ENCODE data around the gene TCFL5.

TCFL5 gene

DNA sequence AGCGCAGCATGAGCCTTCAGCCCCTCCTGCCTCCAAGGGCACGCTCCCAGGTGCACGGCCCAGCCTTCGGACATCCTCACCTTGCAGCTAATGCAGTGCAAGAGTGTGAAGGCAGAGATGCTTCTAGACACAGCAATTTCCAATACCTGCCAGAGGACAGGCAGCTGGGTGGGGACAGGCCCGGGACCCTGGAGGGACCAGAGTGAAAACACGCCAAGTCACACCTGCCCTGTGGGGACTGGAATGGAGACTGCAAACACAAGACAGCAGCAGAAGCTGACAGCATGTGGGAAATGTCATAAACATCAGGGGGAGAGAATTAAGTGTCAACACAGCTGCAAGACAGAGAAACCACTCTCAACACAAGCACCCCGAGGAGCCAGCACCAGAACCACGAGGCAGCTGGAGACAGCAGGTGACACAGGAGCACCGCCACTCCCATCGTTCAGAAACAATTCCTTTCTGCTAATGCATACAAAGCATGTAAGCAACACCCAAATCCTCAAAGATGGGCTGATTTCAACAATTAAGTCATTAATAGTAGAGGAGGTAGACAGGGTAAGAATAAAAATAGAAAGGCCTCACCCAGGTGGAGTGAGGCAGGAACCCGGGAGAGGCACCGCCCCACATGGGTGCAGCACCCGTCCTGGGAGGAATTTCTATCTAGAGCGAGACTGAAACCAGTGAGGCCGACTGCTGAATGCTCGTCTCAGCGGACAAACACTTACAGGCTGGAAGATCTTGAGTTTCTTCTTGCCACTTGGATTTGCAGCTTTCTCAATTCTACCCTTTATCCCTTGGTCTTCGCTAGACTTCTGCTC, 47.6 kb upstream of the TCFL5 start:
- H3K9me3 ChIP-seq (replicated peaks; ENCODE audit: insufficient read depth, low read length) = no peaks in the 10 kb centered on the region
- H3F3A ChIP-seq (ENCODE audit: insufficient read depth, low read length) = no peaks in the 10 kb centered on the region
- peaks cover 23% of the 10 kb centered on the region for H4K20me1 ChIP-seq (ENCODE audit: insufficient read depth, low read length)
- peaks cover 68% of the 10 kb centered on the region for H3K79me2 ChIP-seq (ENCODE audit: low read length)
- no peak overlapping the region for H3K9ac ChIP-seq (ENCODE audit: low read length)
- H3K4me1 ChIP-seq (ENCODE audit: low read length) = no peaks in the 10 kb centered on the region
- no peak overlapping the region for H3K4me3 ChIP-seq (ENCODE audit: low read length)
- no peaks in the 10 kb centered on the region for H3K9me2 ChIP-seq (replicated peaks; ENCODE audit: insufficient read depth, low read length)
- no peaks in the 10 kb centered on the region for H3K27me3 ChIP-seq (replicated peaks; ENCODE audit: insufficient read depth, low read length)
- peaks cover 30% of the 10 kb centered on the region for H3K36me3 ChIP-seq (replicated peaks; ENCODE audit: insufficient read depth, low read length)
- H2AFZ ChIP-seq (ENCODE audit: low read length) = no peak overlapping the region
- no peak for TF ChIP-seq EZH2phosphoT487 (IDR thresholded peaks at IDR 0.05; ENCODE audit: low read length)
- TF ChIP-seq CTCF (IDR thresholded peaks at IDR 0.05; ENCODE audit: low read length) = no peak
- TF ChIP-seq EZH2 (optimal IDR thresholded peaks at IDR 0.05; ENCODE audit: low read depth, low read length) = no peak
- no peak for DNase-seq
- no peak overlapping the region for H3K27ac ChIP-seq (ENCODE audit: low read length)
- no peak overlapping the region for H3K4me2 ChIP-seq (ENCODE audit: low read depth, low read length)

- Histone ChIP-seq H2AFZ (ENCODE audit: low read length) (no peak overlapping the region), H3K27ac (ENCODE audit: low read length) (no peak overlapping the region), H3K79me2 (ENCODE audit: low read length) (peaks cover 57% of the 10 kb centered on the region), H3K9me3 (replicated peaks; ENCODE audit: insufficient read depth, low read length) (no peaks in the 10 kb centered on the region), H3K4me3 (ENCODE audit: low read length) (no peak overlapping the region), H3F3A (ENCODE audit: insufficient read depth, low read length) (no peaks in the 10 kb centered on the region), H3K4me1 (ENCODE audit: low read length) (no peaks in the 10 kb centered on the region), H3K9ac (ENCODE audit: low read length) (no peak overlapping the region), H3K36me3 (replicated peaks; ENCODE audit: insufficient read depth, low read length) (peaks cover 38% of the 10 kb centered on the region), H3K4me2 (ENCODE audit: low read depth, low read length) (no peak overlapping the region), H3K9me2 (replicated peaks; ENCODE audit: insufficient read depth, low read length) (no peaks in the 10 kb centered on the region), H4K20me1 (ENCODE audit: insufficient read depth, low read length) (peaks cover 10% of the 10 kb centered on the region; the same call in 1 of the 2 replicates), H3K27me3 (replicated peaks; ENCODE audit: insufficient read depth, low read length) (no peaks in the 10 kb centered on the region)
- no peak for DNase-seq
- TF ChIP-seq EZH2 (optimal IDR thresholded peaks at IDR 0.05; ENCODE audit: low read depth, low read length) = no peak
- TF ChIP-seq CTCF (IDR thresholded peaks at IDR 0.05; ENCODE audit: low read length) = peak; percentile 45
- no peak for TF ChIP-seq EZH2phosphoT487 (IDR thresholded peaks at IDR 0.05; ENCODE audit: low read length)
Observed at GRCh38 chr20:62907384-62908317, 46.0 kb upstream of the TCFL5 start.

DNA sequence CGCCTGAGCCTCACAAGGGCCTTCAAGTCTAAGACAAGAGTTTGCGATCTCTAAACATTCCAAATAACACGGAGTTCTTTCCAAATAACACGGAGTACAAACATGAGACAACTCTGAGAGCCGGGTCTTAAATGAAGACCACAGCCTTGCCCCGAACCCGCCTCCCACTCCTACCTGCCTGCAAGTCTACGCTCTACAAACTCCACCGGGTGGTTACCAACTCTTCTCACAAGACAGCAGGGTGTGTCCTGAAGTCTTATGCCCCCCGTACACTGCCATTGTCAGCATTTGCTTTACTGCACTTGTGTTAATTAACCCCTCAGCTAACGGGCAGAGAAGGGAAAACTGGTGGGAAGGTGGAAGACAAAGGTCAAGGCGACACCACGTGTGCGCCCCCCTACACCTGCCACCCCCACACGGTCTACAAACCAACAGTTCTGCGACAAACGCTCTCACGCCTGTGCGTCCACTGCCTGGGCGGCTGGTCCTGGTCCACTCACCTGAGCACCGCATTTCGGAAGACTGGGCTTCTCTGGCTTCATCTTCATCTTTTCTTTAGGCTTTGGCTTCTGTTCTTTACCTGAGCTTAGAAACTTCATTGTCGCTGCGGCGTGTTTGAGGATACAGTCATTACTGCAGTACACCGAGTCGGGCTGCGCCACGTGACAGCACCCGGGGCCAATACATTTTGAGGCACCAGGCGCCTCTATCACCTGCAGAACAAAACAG, 45.2 kb upstream of the TCFL5 start:
- no peaks in the 10 kb centered on the region for H3K27me3 ChIP-seq (replicated peaks; ENCODE audit: insufficient read depth, low read length)
- peaks cover 10% of the 10 kb centered on the region; the same call in 1 of the 2 replicates for H4K20me1 ChIP-seq (ENCODE audit: insufficient read depth, low read length)

More for the DNA sequence above, 45.2 kb upstream of the TCFL5 start:
- no peak for DNase-seq
- Histone ChIP-seq H2AFZ (ENCODE audit: low read length) (no peak overlapping the region), H3K36me3 (replicated peaks; ENCODE audit: insufficient read depth, low read length) (peaks cover 33% of the 10 kb centered on the region), H3K79me2 (ENCODE audit: low read length) (peaks cover 48% of the 10 kb centered on the region), H3K4me3 (ENCODE audit: low read length) (no peak overlapping the region), H3K9ac (ENCODE audit: low read length) (no peak overlapping the region), H3K4me1 (ENCODE audit: low read length) (no peaks in the 10 kb centered on the region), H3K27ac (ENCODE audit: low read length) (no peak overlapping the region), H3F3A (ENCODE audit: insufficient read depth, low read length) (0 out of 2 replicates have a peak, but pooled peaks cover 4% of the 10 kb centered on the region), H3K9me2 (replicated peaks; ENCODE audit: insufficient read depth, low read length) (no peaks in the 10 kb centered on the region), H3K9me3 (replicated peaks; ENCODE audit: insufficient read depth, low read length) (no peaks in the 10 kb centered on the region), H3K4me2 (ENCODE audit: low read depth, low read length) (no peak overlapping the region)
- no peak for TF ChIP-seq CTCF (IDR thresholded peaks at IDR 0.05; ENCODE audit: low read length)
- TF ChIP-seq EZH2 (optimal IDR thresholded peaks at IDR 0.05; ENCODE audit: low read depth, low read length) = no peak
- TF ChIP-seq EZH2phosphoT487 (IDR thresholded peaks at IDR 0.05; ENCODE audit: low read length) = no peak
